Lower leg skin (tissue), 4 donors: ENCODE data around the gene ESCO1. TPM values are rescaled to one million over a fixed set of nuclear protein-coding genes. Genes with fewer than 3 reads are reported as not detected.

Source experiments
- DNase-seq, 2 donors: peaks; one replicate each; pipeline ENCODE4 v3.0.0-alpha.2; 2019; ENCODE audit warnings: low spot score in 2 of 2
- H3K4me3 ChIP-seq: fragments of 200-600 bp; sonication (generic); 2 replicates; pipeline ENCODE4 v1.5.1; 2017; ENCODE audit warnings: mild to moderate bottlenecking, low read depth; ENCODE audit not compliant: poor library complexity, severe bottlenecking
- POLR2A ChIP-seq, 2 donors: fragments of 450-650 bp; IDR thresholded peaks; one replicate each; pipeline ENCODE4 v1.6.1; 2016 to 2017; ENCODE audit warnings: antibody characterized with exemption in 2 of 2, mild to moderate bottlenecking in 1 of 2, moderate library complexity in 1 of 2
- WGBS, 2 donors: methylation state at CpG; one replicate each; pipeline ENCODE4 v1.1.5; 2018; 5-methylcytosine and 5-hydroxymethylcytosine counted together
- intact Hi-C: fragments of 100-400 bp; cut with DNase I; formaldehyde crosslinking; loops from one replicate; pipeline ENCODE4 v1.15.0; 2023; ENCODE audit warnings: low total_unique reads
- total RNA-seq, 4 donors: library from RNA; depleted of rRNA; stranded (reverse); fragments of >200 nt; gene quantifications; one replicate each; pipeline ENCODE4 v1.1.0, GENCODE V29; 2016
- TF ChIP-seq, protein P1 (sequence below), 3 donors: fragments of 450-650 bp; IDR thresholded peaks; one replicate each; pipeline ENCODE4 v1.5.1; 2016; ENCODE audit warnings: antibody characterized with exemption in 3 of 3, mild to moderate bottlenecking in 3 of 3, moderate library complexity in 2 of 3

Gene ESCO1
- total RNA-seq, 4 donors from 2014 or later = 11.8 to 18.5 (median 17.1) TPM

DNA sequence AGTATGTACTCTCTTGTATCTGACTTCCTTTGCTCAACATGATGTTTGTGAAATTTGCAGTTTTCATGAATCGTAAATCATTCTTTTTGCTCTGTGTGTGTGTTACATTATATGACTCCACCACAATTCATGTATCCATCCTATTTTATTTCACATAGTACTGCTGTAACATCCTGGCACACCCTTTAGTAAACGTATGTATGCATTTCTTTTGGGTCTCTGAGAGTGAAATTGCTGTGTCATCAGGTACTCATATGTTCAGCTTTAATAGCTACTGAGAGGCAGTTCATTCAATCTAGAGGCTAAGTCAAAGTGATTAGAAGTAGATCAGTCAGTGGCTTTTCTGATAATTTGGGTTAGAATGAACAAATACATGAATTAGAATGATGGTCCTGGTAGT lies 118.8 kb downstream of the ESCO1 start:
- TF ChIP-seq, protein P1, sequence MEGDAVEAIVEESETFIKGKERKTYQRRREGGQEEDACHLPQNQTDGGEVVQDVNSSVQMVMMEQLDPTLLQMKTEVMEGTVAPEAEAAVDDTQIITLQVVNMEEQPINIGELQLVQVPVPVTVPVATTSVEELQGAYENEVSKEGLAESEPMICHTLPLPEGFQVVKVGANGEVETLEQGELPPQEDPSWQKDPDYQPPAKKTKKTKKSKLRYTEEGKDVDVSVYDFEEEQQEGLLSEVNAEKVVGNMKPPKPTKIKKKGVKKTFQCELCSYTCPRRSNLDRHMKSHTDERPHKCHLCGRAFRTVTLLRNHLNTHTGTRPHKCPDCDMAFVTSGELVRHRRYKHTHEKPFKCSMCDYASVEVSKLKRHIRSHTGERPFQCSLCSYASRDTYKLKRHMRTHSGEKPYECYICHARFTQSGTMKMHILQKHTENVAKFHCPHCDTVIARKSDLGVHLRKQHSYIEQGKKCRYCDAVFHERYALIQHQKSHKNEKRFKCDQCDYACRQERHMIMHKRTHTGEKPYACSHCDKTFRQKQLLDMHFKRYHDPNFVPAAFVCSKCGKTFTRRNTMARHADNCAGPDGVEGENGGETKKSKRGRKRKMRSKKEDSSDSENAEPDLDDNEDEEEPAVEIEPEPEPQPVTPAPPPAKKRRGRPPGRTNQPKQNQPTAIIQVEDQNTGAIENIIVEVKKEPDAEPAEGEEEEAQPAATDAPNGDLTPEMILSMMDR (IDR thresholded peaks at IDR 0.05) = no peak
- no peak for TF ChIP-seq POLR2A (IDR thresholded peaks at IDR 0.05)
- H3K4me3 ChIP-seq = no peak overlapping the region
- no peak for DNase-seq
- 63 to 66% methylated on average over 2 of the region's 2 CpGs for WGBS, 2 donors
- intact Hi-C loops = no loop called here

DNA sequence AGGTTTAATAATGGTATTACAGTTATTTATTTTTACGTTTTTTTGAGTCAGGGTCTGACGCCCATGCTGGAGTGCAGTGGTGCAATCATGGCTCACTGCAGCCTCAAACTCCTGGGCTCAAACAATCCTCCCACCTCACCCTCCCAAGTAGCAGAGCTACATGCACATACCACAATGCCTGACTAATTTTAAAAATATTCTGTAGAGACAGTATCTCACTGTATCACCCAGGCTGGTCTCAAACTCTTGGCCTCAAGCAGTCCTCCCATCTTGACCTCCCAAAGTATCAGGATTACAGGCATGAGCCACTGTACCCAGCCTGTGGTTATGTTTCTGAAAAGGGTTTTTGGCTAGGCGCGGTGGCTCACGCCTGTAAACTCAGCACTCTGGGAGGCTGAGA lies 120.8 kb downstream of the ESCO1 start:
- WGBS, 2 donors = 92 to 96% methylated on average over 5 of the region's 5 CpGs
- TF ChIP-seq, protein P1 (IDR thresholded peaks at IDR 0.05) = no peak
- TF ChIP-seq POLR2A (IDR thresholded peaks at IDR 0.05) = no peak
- no peak for DNase-seq
- H3K4me3 ChIP-seq = no peak overlapping the region
- intact Hi-C loops = no loop called here

Other genes starting within 250 kb of the ESCO1 start
- 1 to 10 TPM; 1.7 to 8.4 (median 5.3) TPM for gene SNRPD1, start 11.6 kb upstream of the ESCO1 start, total RNA-seq
- 1 to 10 TPM; 4.9 to 9.5 (median 5.1) TPM for gene ABHD3, start 104.1 kb upstream of the ESCO1 start, total RNA-seq
- gene MIB1, start 140.1 kb upstream of the ESCO1 start, total RNA-seq = 10 to 100 TPM; 17.9 to 25.3 (median 21.1) TPM